ENCODE data around the gene FAM184B.

Gene FAM184B

GRCh38 chr4:17812125-17812524 is 30.7 kb upstream of the FAM184B start:
- TF ChIP-seq CTCF (IDR thresholded peaks at IDR 0.05; ENCODE audit: low read depth, low read length, missing control alignments): no peak
- H3K4me3 ChIP-seq (replicated peaks; ENCODE audit: low read depth, low read length): peak overlapping the region; percentile 58
- no peak for DNase-seq (ENCODE audit: extremely low read depth, low read depth)

GRCh38 chr4:17811078-17811603 is 29.7 kb upstream of the FAM184B start:
- DNase-seq (ENCODE audit: extremely low read depth, low read depth): no peak
- no peak for TF ChIP-seq CTCF (IDR thresholded peaks at IDR 0.05; ENCODE audit: low read depth, low read length, missing control alignments)
- peak overlapping the region; percentile 58 for H3K4me3 ChIP-seq (replicated peaks; ENCODE audit: low read depth, low read length)

GRCh38 chr4:17810260-17811077 is 29.0 kb upstream of the FAM184B start, which contains the start of the genes DCAF16 and NCAPG:
Gene DCAF16, minus strand, starts transcription at chr4:17810757. Its CDS starts 6,616 bp downstream, at chr4:17804141.
Gene NCAPG, plus strand, starts transcription at chr4:17810979. Its CDS starts 99 bp downstream, at chr4:17811078.
- H3K4me3 ChIP-seq (replicated peaks; ENCODE audit: low read depth, low read length): peak within 1 kb of the TSS; percentile 58
- DNase-seq (ENCODE audit: extremely low read depth, low read depth): peak; percentile 97
- TF ChIP-seq CTCF (IDR thresholded peaks at IDR 0.05; ENCODE audit: low read depth, low read length, missing control alignments): no peak

GRCh38 chr4:17809667-17810066 is 28.2 kb upstream of the FAM184B start:
- peak overlapping the region; percentile 58 for H3K4me3 ChIP-seq (replicated peaks; ENCODE audit: low read depth, low read length)
- no peak for TF ChIP-seq CTCF (IDR thresholded peaks at IDR 0.05; ENCODE audit: low read depth, low read length, missing control alignments)
- DNase-seq (ENCODE audit: extremely low read depth, low read depth): no peak

- H3K4me3 ChIP-seq (replicated peaks; ENCODE audit: low read depth, low read length): peak overlapping the region; percentile 58
- DNase-seq (ENCODE audit: extremely low read depth, low read depth): no peak
- TF ChIP-seq CTCF (IDR thresholded peaks at IDR 0.05; ENCODE audit: low read depth, low read length, missing control alignments): no peak
Measured at GRCh38 chr4:17807446-17807845, 26.0 kb upstream of the FAM184B start.

GRCh38 chr4:17805580-17806155 is 24.2 kb upstream of the FAM184B start:
- no peak overlapping the region for H3K4me3 ChIP-seq (replicated peaks; ENCODE audit: low read depth, low read length)
- TF ChIP-seq CTCF (IDR thresholded peaks at IDR 0.05; ENCODE audit: low read depth, low read length, missing control alignments): no peak

More at GRCh38 chr4:17805580-17806155, 24.2 kb upstream of the FAM184B start:
- DNase-seq (ENCODE audit: extremely low read depth, low read depth): no peak

All from HFF-Myc (cell line).